H1 (cell line): ENCODE measurements around the gene FAM241A. TPM values are rescaled to one million over a fixed set of nuclear protein-coding genes. Genes with fewer than 3 reads are reported as not detected.

ENCODE experiments used
- CTCF ChIA-PET: fragments of 300-600 bp; sonication (Branson Sonifier 250); formaldehyde crosslinking; loops from one replicate; lab custom pipeline; 2021; ENCODE audit not compliant: partially characterized antibody; lab: Charles Lee
- POLR2A ChIA-PET: fragments of 300-600 bp; sonication (Branson Sonifier 250); formaldehyde crosslinking; loops from one replicate; lab custom pipeline; 2021; ENCODE audit warnings: inconsistent platforms; ENCODE audit not compliant: partially characterized antibody; lab: Charles Lee
- DNase-seq, 2 experiments: peaks; one replicate each; pipeline versions ENCODE4 v3.0.0 to v3.0.0-alpha.2; 2010 to 2022; ENCODE audit warnings: low spot score in 2 of 2, low read depth in 1 of 2, mixed read lengths in 1 of 2
- FAIRE-seq: peaks from 2 replicates; lab custom pipeline; 2011; peaks lifted over from hg19 to GRCh38; lab: Jason Lieb, UNC
- H2AFZ ChIP-seq: 2 replicates; pipeline ENCODE4 v1.8.1; 2012; ENCODE audit warnings: low read length, inconsistent platforms
- H2AK5ac ChIP-seq: 2 replicates; pipeline ENCODE4 v1.6.1; 2013; ENCODE audit warnings: low read depth, low read length
- H2BK120ac ChIP-seq: replicated peaks from 2 replicates; pipeline ENCODE3; 2013; ENCODE audit warnings: low read depth, low read length, inconsistent platforms
- H2BK12ac ChIP-seq: 2 replicates; pipeline ENCODE4 v1.6.1; 2013; ENCODE audit warnings: low read depth, low read length
- H2BK15ac ChIP-seq: 2 replicates; pipeline ENCODE4 v1.6.1; 2013; ENCODE audit warnings: low read length
- H2BK20ac ChIP-seq: 2 replicates; pipeline ENCODE4 v1.6.1; 2013; ENCODE audit warnings: low read length
- H2BK5ac ChIP-seq: 2 replicates; pipeline ENCODE4 v1.6.1; 2013; ENCODE audit warnings: low read depth, low read length
- H3K14ac ChIP-seq: 2 replicates; pipeline ENCODE4 v1.6.1; 2013; ENCODE audit warnings: inconsistent platforms; ENCODE audit not compliant: insufficient read length
- H3K18ac ChIP-seq: 2 replicates; pipeline ENCODE4 v1.6.1; 2013; ENCODE audit warnings: low read length; ENCODE audit errors: extremely low read depth
- H3K23ac ChIP-seq: 2 replicates; pipeline ENCODE4 v1.6.1; 2013; ENCODE audit warnings: inconsistent platforms; ENCODE audit not compliant: insufficient read length
- H3K23me2 ChIP-seq: 2 replicates; pipeline ENCODE4 v1.6.1; 2013; ENCODE audit warnings: low read depth, low read length
- H3K27ac ChIP-seq: 2 replicates; pipeline ENCODE4 v1.6.1; 2011; ENCODE audit warnings: low read depth, low read length, inconsistent platforms
- H3K27me3 ChIP-seq, 4 experiments: replicated peaks in 1 of 4; 1 replicate in 1 of 4; 2 replicates in 3 of 4; pipeline versions ENCODE4 v1.6.1 to v1.8.1; 2011 to 2013; ENCODE audit warnings: low read length in 3 of 4, mild to moderate bottlenecking in 3 of 4, inconsistent platforms in 2 of 4, mixed read lengths in 2 of 4, moderate library complexity in 1 of 4; ENCODE audit not compliant: control insufficient read depth in 3 of 4, insufficient read depth in 3 of 4; ENCODE audit errors: extremely low read depth in 1 of 4
- H3K36me3 ChIP-seq, 4 experiments: 2 replicates each; pipeline versions ENCODE4 v1.6.1 to v1.8.1; 2011 to 2013; ENCODE audit warnings: mild to moderate bottlenecking in 4 of 4, low read length in 3 of 4, moderate library complexity in 2 of 4, control low read depth in 1 of 4, inconsistent platforms in 1 of 4; ENCODE audit not compliant: insufficient read depth in 4 of 4, control insufficient read depth in 2 of 4
- H3K4ac ChIP-seq: replicated peaks from 2 replicates; pipeline ENCODE3; 2013; ENCODE audit warnings: low read length, low read depth, mixed read lengths, inconsistent platforms; ENCODE audit not compliant: insufficient read length
- H3K4me1 ChIP-seq, 4 experiments: replicated peaks in 1 of 4; 1 replicate in 1 of 4; 2 replicates in 3 of 4; pipeline versions ENCODE4 v1.6.1 to v1.8.1; 2011 to 2013; ENCODE audit warnings: low read length in 3 of 4, inconsistent platforms in 2 of 4, mixed read lengths in 1 of 4; ENCODE audit not compliant: insufficient read depth in 4 of 4, control insufficient read depth in 3 of 4
- H3K4me2 ChIP-seq, 2 experiments: 2 replicates each; pipeline versions ENCODE4 v1.6.1 to v1.8.1; 2011 to 2013; ENCODE audit warnings: low read depth in 2 of 2, low read length in 2 of 2, control low read depth in 1 of 2, inconsistent platforms in 1 of 2, mild to moderate bottlenecking in 1 of 2; ENCODE audit not compliant: insufficient read depth in 1 of 2
- H3K4me3 ChIP-seq, 4 experiments: fragments of 200-600, 300-600 bp in 1 of 4; sonication (generic), shearing (Covaris generic), sonication (Bioruptor Twin) in 1 of 4; 2 replicates each; pipeline versions ENCODE4 v1.5.1 to v1.8.1; 2011 to 2016; ENCODE audit warnings: low read length in 4 of 4, low read depth in 3 of 4, control low read depth in 2 of 4, inconsistent platforms in 2 of 4, mild to moderate bottlenecking in 2 of 4, mixed read lengths in 1 of 4, moderate library complexity in 1 of 4; ENCODE audit not compliant: insufficient read depth in 2 of 4; ENCODE audit errors: extremely low read depth in 1 of 4
- H3K56ac ChIP-seq: replicated peaks from 2 replicates; pipeline ENCODE3; 2013; ENCODE audit warnings: low read depth, mild to moderate bottlenecking, mixed read lengths, low read length, inconsistent platforms; ENCODE audit not compliant: insufficient read length
- H3K79me1 ChIP-seq: 2 replicates; pipeline ENCODE4 v1.6.1; 2013; ENCODE audit warnings: low read depth, low read length, control low read depth
- H3K79me2 ChIP-seq, 2 experiments: 2 replicates each; pipeline versions ENCODE4 v1.6.1 to v1.8.1; 2012 to 2013; ENCODE audit warnings: low read length in 2 of 2, mild to moderate bottlenecking in 2 of 2, inconsistent platforms in 1 of 2; ENCODE audit not compliant: insufficient read depth in 2 of 2, control insufficient read depth in 1 of 2
- H3K9ac ChIP-seq, 4 experiments: replicated peaks in 1 of 4; 1 replicate in 1 of 4; 2 replicates in 3 of 4; pipeline versions ENCODE4 v1.6.1 to v1.8.1; 2011 to 2013; ENCODE audit warnings: low read depth in 3 of 4, low read length in 3 of 4, control low read depth in 2 of 4, mild to moderate bottlenecking in 2 of 4, moderate library complexity in 2 of 4, inconsistent platforms in 1 of 4; ENCODE audit errors: extremely low read depth in 1 of 4
- H3K9me3 ChIP-seq, 2 experiments: 2 replicates each; pipeline versions ENCODE4 v1.6.1 to v1.8.1; 2012 to 2013; ENCODE audit warnings: mild to moderate bottlenecking in 2 of 2, moderate library complexity in 2 of 2, control low read depth in 1 of 2, inconsistent platforms in 1 of 2, low read depth in 1 of 2, low read length in 1 of 2, mixed read lengths in 1 of 2; ENCODE audit not compliant: insufficient read depth in 2 of 2
- H4K20me1 ChIP-seq, 2 experiments: replicated peaks in 1 of 2; 2 replicates each; pipeline versions ENCODE3 to v1.8.1; 2011 to 2013; ENCODE audit warnings: inconsistent platforms in 2 of 2, low read length in 2 of 2, mild to moderate bottlenecking in 1 of 2; ENCODE audit not compliant: insufficient read depth in 2 of 2, control insufficient read depth in 1 of 2
- H4K5ac ChIP-seq: 2 replicates; pipeline ENCODE4 v1.6.1; 2013; ENCODE audit warnings: low read length, low read depth, mixed read lengths, inconsistent platforms; ENCODE audit not compliant: insufficient read length
- H4K8ac ChIP-seq: 2 replicates; pipeline ENCODE4 v1.8.0; 2013; ENCODE audit warnings: mild to moderate bottlenecking, moderate library complexity, low read length, inconsistent platforms; ENCODE audit not compliant: insufficient read depth; ENCODE audit errors: extremely low read depth
- H4K91ac ChIP-seq: replicated peaks from 2 replicates; pipeline ENCODE3; 2013; ENCODE audit warnings: low read length, mixed read lengths, inconsistent platforms; ENCODE audit not compliant: insufficient read length
- HDAC2 ChIP-seq, 2 experiments: fragments of 300-600 bp in 1 of 2; sonication (generic) in 1 of 2; IDR thresholded peaks; 2 replicates each; pipeline ENCODE4 v1.6.1; 2011 to 2012; ENCODE audit warnings: low read depth in 2 of 2, low read length in 2 of 2, mild to moderate bottlenecking in 2 of 2, moderate library complexity in 2 of 2, borderline replicate concordance in 1 of 2, inconsistent platforms in 1 of 2
- KDM5A ChIP-seq: fragments of 200-600 bp; IDR thresholded peaks from 2 replicates; pipeline ENCODE4 v1.7.1; 2012; ENCODE audit warnings: mild to moderate bottlenecking, low read length, inconsistent platforms, mixed read lengths
- TEAD4 ChIP-seq: IDR thresholded peaks from 2 replicates; pipeline ENCODE4 v1.6.1; 2012; ENCODE audit warnings: low read depth, low read length, inconsistent platforms, mixed read lengths
- WGBS, 2 experiments: shearing (Covaris generic) in 1 of 2; methylation state at CpG; one replicate each; pipeline versions ENCODE4 v1.1.6 to v1.1.7; 2013 to 2015; ENCODE audit warnings: low lambda C conversion rate in 2 of 2, mixed read lengths in 2 of 2, inconsistent platforms in 1 of 2, low coverage in 1 of 2, missing lambda C conversion rate in 1 of 2; ENCODE audit not compliant: insufficient replicate concordance in 2 of 2, insufficient coverage in 1 of 2, insufficient read length in 1 of 2; ENCODE audit errors: extremely low coverage in 1 of 2, missing lambda C conversion rate in 1 of 2; 5-methylcytosine and 5-hydroxymethylcytosine counted together
- polyA plus RNA-seq, 7 experiments: library from polyadenylated mRNA; depleted of rRNA in 3 of 7; stranded (reverse) in 5 of 7; unstranded in 2 of 7; fragments of >200 nt in 5 of 7; fragments of 200-250 nt in 2 of 7; gene quantifications; 1 replicate in 5 of 7; 2 replicates in 1 of 7; 4 replicates in 1 of 7; pipeline versions ENCODE4 v1.2.1 to v1.2.3, GENCODE V29; 2011 to 2013; ENCODE audit warnings: missing spikeins in 2 of 7, mixed read lengths in 2 of 7
- total RNA-seq: library from RNA; stranded (reverse); fragmentation: NEBNext Ultra II Directional; extraction: Animal tissue kit (Norgen Biotek cat#: 25700); gene quantifications from 2 replicates; pipeline ENCODE4 v1.2.1, GENCODE V29; 2021

Gene FAM241A
- total and polyA plus RNA-seq, 2 of the 8 experiments (the other 6 are each of a cell fraction or from before 2014, with no cell fraction given), result 0.20 to 0.73 TPM

DNA sequence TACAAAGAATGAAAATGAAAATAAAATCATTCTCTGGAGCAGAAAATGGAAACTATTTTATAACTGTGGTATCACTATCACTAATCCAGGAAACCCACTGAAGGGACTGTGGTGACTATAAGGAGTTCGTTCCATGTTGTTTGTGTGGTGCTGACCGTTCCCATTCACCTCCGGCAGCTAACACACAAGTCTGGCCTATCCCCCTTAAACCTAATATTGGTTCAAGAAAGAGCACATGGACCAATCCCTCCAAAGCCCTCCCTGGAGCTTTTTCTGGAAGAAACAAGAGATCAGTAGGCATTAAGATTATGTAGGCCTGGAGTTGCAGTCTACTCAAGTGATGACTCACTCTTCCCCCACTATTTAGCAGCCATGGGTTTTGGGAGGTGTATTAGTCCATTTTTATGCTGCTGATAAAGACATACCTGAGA is 25.9 kb upstream of the FAM241A start:
- Histone ChIP-seq H3K18ac (no peak overlapping the region), H3K79me1 (no peaks in the 10 kb centered on the region), H3K27ac (no peak overlapping the region), H2BK12ac (no peak overlapping the region), H3K4me3 (no peak overlapping the region), H3K56ac (no peak overlapping the region), H2BK120ac (no peak overlapping the region), H3K4me2 (no peak overlapping the region), H2BK15ac (no peak overlapping the region), H3K79me2 (no peaks in the 10 kb centered on the region), H4K20me1 (no peaks in the 10 kb centered on the region), H3K9ac (no peak overlapping the region), H3K36me3 (no peaks in the 10 kb centered on the region; a peak in 1 of 8 replicates), H3K23ac (no peak overlapping the region), H4K8ac (no peak overlapping the region), H2AK5ac (no peak overlapping the region), H3K4ac (no peak overlapping the region), H3K27me3 (no peaks in the 10 kb centered on the region), H3K23me2 (no peaks in the 10 kb centered on the region), H2BK20ac (no peak overlapping the region), H4K5ac (no peak overlapping the region), H3K14ac (no peak overlapping the region), H2AFZ (no peak overlapping the region), H2BK5ac (no peak overlapping the region), H4K91ac (no peak overlapping the region), H3K4me1 (no peaks in the 10 kb centered on the region), H3K9me3 (no peaks in the 10 kb centered on the region)
- DNase-seq (no peak), FAIRE-seq (no peak)
- WGBS, 2 experiments, result 94% methylated on average over 3 of the region's 3 CpGs; no CpG with 5 or more reads in 1 of the 2 experiments
- ChIA-PET POLR2A (interaction anchor here (1.3 kb wide), 1 partner anchor 10 kb away, joined by 4 read pairs; no protein-coding TSS in a partner anchor), CTCF (interaction anchor here (1.2 kb wide), 2 partner anchors 10 to 19 kb away, joined by 4 read pairs; no protein-coding TSS in a partner anchor)
- TF ChIP-seq KDM5A (no peak), HDAC2 (IDR thresholded peaks at IDR 0.05; ENCODE audit: borderline replicate concordance in 1 of 2, low read depth in 2 of 2, low read length in 2 of 2) (no peak), TEAD4 (no peak)
